OCI-LY7 (cell line): ENCODE measurements around the gene CEP72. TPM values are rescaled to one million over a fixed set of nuclear protein-coding genes. Genes with fewer than 3 reads are reported as not detected.

Experiments
- BruUV-seq: library from RNA; stranded (reverse); fragments of 400-500 nt; replicated peaks from 2 replicates; lab custom pipeline; 2021; lab: Mats Ljungman, UMichigan
- CTCF ChIA-PET: fragments of 300-600 bp; sonication (Branson Sonifier 250); formaldehyde crosslinking; loops from one replicate; lab custom pipeline; 2022; ENCODE audit warnings: antibody characterized with exemption; ENCODE audit not compliant: unreplicated experiment; lab: Charles Lee
- POLR2A ChIA-PET: fragments of 300-600 bp; sonication (Branson Sonifier 250); formaldehyde crosslinking; loops from one replicate; lab custom pipeline; 2022; ENCODE audit warnings: antibody characterized with exemption; lab: Charles Lee
- DNase-seq: peaks from one replicate; pipeline ENCODE4 v3.0.0-alpha.2; 2015; ENCODE audit warnings: low spot score
- H2AFZ ChIP-seq: fragments of 200-600 bp; sonication (generic), shearing (Covaris generic); 2 replicates; pipeline ENCODE4 v1.6.1; 2014; ENCODE audit warnings: mild to moderate bottlenecking, antibody characterized with exemption, low read length, moderate library complexity
- H3K27ac ChIP-seq: fragments of 200-600 bp; sonication (generic); 2 replicates; pipeline ENCODE4 v1.5.1; 2014; ENCODE audit warnings: mixed run types, low read depth, mild to moderate bottlenecking, moderate library complexity, low read length, inconsistent platforms; ENCODE audit not compliant: poor library complexity, severe bottlenecking
- H3K36me3 ChIP-seq: fragments of 200-600 bp; sonication (generic); 2 replicates; pipeline ENCODE4 v1.6.1; 2014; ENCODE audit warnings: mild to moderate bottlenecking, antibody characterized with exemption, low read length, moderate library complexity, mixed read lengths; ENCODE audit not compliant: insufficient read depth
- H3K4me1 ChIP-seq: fragments of 200-600 bp; sonication (generic); 2 replicates; pipeline ENCODE4 v1.5.1; 2014; ENCODE audit warnings: mild to moderate bottlenecking, low read length; ENCODE audit not compliant: insufficient read depth, poor library complexity, severe bottlenecking
- H3K4me2 ChIP-seq: fragments of 200-600 bp; sonication (generic); 2 replicates; pipeline ENCODE4 v1.6.1; 2014; ENCODE audit warnings: mild to moderate bottlenecking, low read length
- H3K4me3 ChIP-seq: fragments of 200-600 bp; sonication (generic); 2 replicates; pipeline ENCODE4 v1.5.1; 2014; ENCODE audit warnings: mild to moderate bottlenecking, low read depth, low read length; ENCODE audit not compliant: poor library complexity, severe bottlenecking
- H3K79me2 ChIP-seq: fragments of 200-600 bp; sonication (generic); 2 replicates; pipeline ENCODE4 v1.6.1; 2016; ENCODE audit warnings: low read depth, mild to moderate bottlenecking, low read length, moderate library complexity, mixed read lengths; ENCODE audit not compliant: insufficient read depth
- H3K9me2 ChIP-seq: fragments of 200-600 bp; sonication (generic); 2 replicates; pipeline ENCODE4 v1.6.1; 2016; ENCODE audit warnings: mild to moderate bottlenecking, low read length, mixed read lengths; ENCODE audit not compliant: insufficient read depth
- H3K9me3 ChIP-seq: fragments of 200-600 bp; sonication (generic); 2 replicates; pipeline ENCODE4 v1.6.1; 2014; ENCODE audit warnings: mild to moderate bottlenecking, mixed run types, low read length, mixed read lengths
- H4K20me1 ChIP-seq: fragments of 200-600 bp; sonication (generic); 2 replicates; pipeline ENCODE4 v1.6.1; 2014; ENCODE audit warnings: mild to moderate bottlenecking, antibody characterized with exemption, low read length, moderate library complexity, mixed read lengths; ENCODE audit not compliant: insufficient read depth
- CTCF ChIP-seq: fragments of 200-600 bp; sonication (generic); conservative IDR thresholded peaks from 2 replicates; pipeline ENCODE4 v1.5.1; 2014; ENCODE audit warnings: mild to moderate bottlenecking, antibody characterized with exemption, low read length, moderate library complexity, mixed read lengths
- EZH2phosphoT487 ChIP-seq: fragments of 200-600 bp; sonication (generic); IDR thresholded peaks from 2 replicates; pipeline ENCODE4 v1.6.1; 2018; ENCODE audit warnings: low read depth, borderline replicate concordance, mild to moderate bottlenecking, mixed run types, antibody characterized with exemption, low read length, moderate library complexity, mixed read lengths
- intact Hi-C: fragments of 100-400 bp; cut with micrococcal nuclease; formaldehyde crosslinking; loops from one replicate; pipeline ENCODE4 v1.10.0; 2022; ENCODE audit not compliant: unreplicated experiment
- total RNA-seq, 2 experiments: library from RNA; depleted of rRNA in 1 of 2; stranded (reverse); fragments of >200 nt in 1 of 2; shearing (Covaris generic) in 1 of 2; gene quantifications; 2 replicates each; pipeline ENCODE4 v1.2.3, GENCODE V29; 2014 to 2022

CEP72 gene
- total RNA-seq, 2 experiments from 2014 or later = 26.9 to 42.7 TPM

DNA sequence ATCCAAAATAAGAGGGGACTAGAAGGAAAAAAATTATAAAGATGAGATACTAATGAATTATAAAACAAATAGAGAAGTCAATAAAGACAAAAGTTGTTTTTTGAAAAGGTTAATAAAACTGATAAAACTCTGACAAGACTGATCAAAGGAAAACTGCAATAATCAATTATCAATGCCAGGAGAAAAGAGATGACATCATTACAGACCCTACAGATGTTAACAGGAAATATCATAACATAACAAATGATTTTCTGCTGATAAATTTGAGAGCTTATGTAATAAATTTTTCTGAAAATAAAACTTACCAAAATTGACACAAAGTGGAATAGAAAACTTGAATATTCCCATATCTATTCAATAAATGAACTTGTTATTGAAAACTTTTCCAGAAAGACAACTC, 34.3 kb upstream of the CEP72 start:
- H3K36me3 ChIP-seq = no peaks in the 10 kb centered on the region
- H3K79me2 ChIP-seq = no peaks in the 10 kb centered on the region
- BruUV-seq = no TSS peak
- H3K4me3 ChIP-seq = no peak overlapping the region
- no peaks in the 10 kb centered on the region for H4K20me1 ChIP-seq
- TF ChIP-seq EZH2phosphoT487 (no peak), CTCF (no peak)
- H3K4me1 ChIP-seq = no peaks in the 10 kb centered on the region
- ChIA-PET POLR2A (no interaction called here), CTCF (no interaction called here)
- H2AFZ ChIP-seq = no peak overlapping the region
- intact Hi-C loops = no loop called here
- no peaks in the 10 kb centered on the region for H3K9me2 ChIP-seq
- DNase-seq = no peak
- no peak overlapping the region for H3K4me2 ChIP-seq
- no peak overlapping the region for H3K27ac ChIP-seq
- H3K9me3 ChIP-seq = peaks cover 9% of the 10 kb centered on the region; the same call in 1 of the 2 replicates

DNA sequence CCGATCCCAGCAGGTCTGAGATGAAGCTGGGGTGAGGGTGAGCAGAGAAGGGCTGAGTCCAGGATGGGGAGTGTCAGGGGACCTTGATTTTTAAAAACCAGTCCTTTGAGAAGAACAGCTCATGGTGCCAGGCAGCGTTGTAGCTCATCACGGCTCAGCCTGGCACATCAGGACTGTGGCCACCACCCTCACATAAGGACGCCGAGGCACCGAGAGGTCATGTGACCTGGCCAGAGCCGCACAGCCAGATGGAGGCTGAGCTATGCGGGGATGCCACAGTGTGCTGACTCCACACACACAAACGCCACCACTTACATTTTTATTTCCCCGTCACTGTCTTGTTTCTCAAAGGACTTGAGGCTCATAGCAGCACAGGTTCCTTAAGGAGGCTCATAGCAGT, 32.9 kb upstream of the CEP72 start:
- TF ChIP-seq EZH2phosphoT487 (no peak), CTCF (no peak)
- Histone ChIP-seq H4K20me1 (no peaks in the 10 kb centered on the region), H3K27ac (no peak overlapping the region), H3K9me3 (peaks cover 9% of the 10 kb centered on the region; the same call in 1 of the 2 replicates), H3K4me2 (no peak overlapping the region), H3K9me2 (no peaks in the 10 kb centered on the region), H3K79me2 (no peaks in the 10 kb centered on the region), H3K4me3 (no peak overlapping the region), H2AFZ (no peak overlapping the region), H3K36me3 (no peaks in the 10 kb centered on the region), H3K4me1 (no peaks in the 10 kb centered on the region)
- intact Hi-C loops = no loop called here
- no peak for DNase-seq
- no TSS peak for BruUV-seq
- CTCF ChIA-PET = no interaction called here
- POLR2A ChIA-PET = interaction anchor here (0.6 kb wide), 1 partner anchor 32 kb away, joined by 3 read pairs; no protein-coding TSS in a partner anchor

GRCh38 chr5:579746-580366, 32.3 kb upstream of the CEP72 start:
- no TSS peak for BruUV-seq
- Histone ChIP-seq H3K27ac (no peak overlapping the region), H3K9me2 (no peaks in the 10 kb centered on the region), H3K4me3 (no peak overlapping the region), H3K79me2 (no peaks in the 10 kb centered on the region), H2AFZ (no peak overlapping the region), H3K9me3 (peaks cover 9% of the 10 kb centered on the region; the same call in 1 of the 2 replicates), H4K20me1 (no peaks in the 10 kb centered on the region), H3K4me2 (no peak overlapping the region), H3K36me3 (no peaks in the 10 kb centered on the region), H3K4me1 (no peaks in the 10 kb centered on the region)
- DNase-seq = no peak
- no peak for TF ChIP-seq CTCF
- no peak for TF ChIP-seq EZH2phosphoT487
- intact Hi-C loops = no loop called here
- POLR2A ChIA-PET = no interaction called here
- CTCF ChIA-PET = no interaction called here
